ENCODE measurements around the gene MFF. TPM values are rescaled to one million over a fixed set of nuclear protein-coding genes. Genes with fewer than 3 reads are reported as not detected.
"Not testable (repeated sequence)": the region's sequence is repeated elsewhere in the genome, so short reads cannot be mapped to it uniquely, and the experiment has no call there.

MFF gene
- total RNA-seq, 1 experiment from 2014 or later = 256 TPM

- H3K36me3 ChIP-seq, DNase-seq, H3K27me3 ChIP-seq, H3K4me3 ChIP-seq, H3K9me3 ChIP-seq: not testable (repeated sequence)
These were observed 62.5 kb downstream of the MFF start, which contains the start of gene SCYGR1 for GRCh38 chr2:227387583-227387982. Gene SCYGR1 (minus strand): TSS chr2:227387949. CDS start chr2:227387949, 0 bp downstream.

DNA sequence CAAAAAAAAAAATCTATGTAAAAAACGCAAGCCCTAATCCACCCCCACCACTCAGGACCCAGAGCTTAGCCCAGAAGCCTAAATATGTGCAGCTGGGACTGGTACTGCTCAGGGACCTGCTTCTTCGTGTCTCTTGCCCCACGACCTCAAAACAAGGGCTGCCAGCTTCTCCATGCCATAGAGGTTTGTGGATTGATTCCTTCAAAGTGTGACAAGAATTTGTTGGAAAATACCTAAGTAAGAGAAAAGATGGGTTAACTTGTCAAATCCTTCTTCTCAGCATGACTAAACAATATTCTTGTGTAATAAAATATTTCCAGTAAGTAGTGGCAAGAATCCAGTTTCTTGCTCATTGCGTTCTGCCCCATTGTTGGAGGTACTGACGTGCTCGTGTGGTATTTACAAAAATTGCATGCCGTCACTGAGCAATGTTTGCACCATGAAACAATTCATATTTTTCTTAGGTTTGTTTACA is 63.5 kb downstream of the MFF start:
- peak; percentile 71 for DNase-seq
- Histone ChIP-seq H3K27me3 (no peaks in the 10 kb centered on the region), H3K36me3 (no peaks in the 10 kb centered on the region), H3K9me3 (0 out of 2 replicates have a peak, but pooled peaks cover 2% of the 10 kb centered on the region), H3K4me3 (no peak overlapping the region)

GRCh38 chr2:227389231-227389630 is 64.2 kb downstream of the MFF start:
- no peaks in the 10 kb centered on the region for H3K27me3 ChIP-seq
- no peaks in the 10 kb centered on the region for H3K36me3 ChIP-seq
- H3K9me3 ChIP-seq = 0 out of 2 replicates have a peak, but pooled peaks cover 2% of the 10 kb centered on the region
- DNase-seq = no peak
- no peak overlapping the region for H3K4me3 ChIP-seq

- Histone ChIP-seq H3K27me3 (no peaks in the 10 kb centered on the region), H3K9me3 (0 out of 2 replicates have a peak, but pooled peaks cover 2% of the 10 kb centered on the region), H3K4me3 (no peak overlapping the region)
These were observed 64.6 kb downstream of the MFF start for GRCh38 chr2:227389661-227390060.

GRCh38 chr2:227390468-227391256 is 65.6 kb downstream of the MFF start:
- no peak for DNase-seq
- Histone ChIP-seq H3K9me3 (0 out of 2 replicates have a peak, but pooled peaks cover 2% of the 10 kb centered on the region), H3K27me3 (no peaks in the 10 kb centered on the region), H3K4me3 (no peak overlapping the region), H3K36me3 (no peaks in the 10 kb centered on the region)

More at GRCh38 chr2:227389661-227390060, 64.6 kb downstream of the MFF start:
- DNase-seq = no peak
- no peaks in the 10 kb centered on the region for H3K36me3 ChIP-seq

- H3K36me3 ChIP-seq = no peaks in the 10 kb centered on the region
- H3K4me3 ChIP-seq = no peak overlapping the region
- no peaks in the 10 kb centered on the region for H3K27me3 ChIP-seq
- H3K9me3 ChIP-seq = no peaks in the 10 kb centered on the region
- DNase-seq = no peak
These were observed 69.3 kb downstream of the MFF start for GRCh38 chr2:227394401-227394800.

- no peaks in the 10 kb centered on the region for H3K27me3 ChIP-seq
- no peak for DNase-seq
- H3K36me3 ChIP-seq = no peaks in the 10 kb centered on the region
- H3K9me3 ChIP-seq = no peaks in the 10 kb centered on the region
- no peak overlapping the region for H3K4me3 ChIP-seq
These were observed 70.5 kb downstream of the MFF start for GRCh38 chr2:227395556-227395955.

GRCh38 chr2:227397562-227397961 is 72.5 kb downstream of the MFF start:
- H3K4me3 ChIP-seq = no peak overlapping the region
- no peaks in the 10 kb centered on the region for H3K9me3 ChIP-seq
- DNase-seq = no peak
- no peaks in the 10 kb centered on the region for H3K27me3 ChIP-seq
- H3K36me3 ChIP-seq = no peaks in the 10 kb centered on the region

DNA sequence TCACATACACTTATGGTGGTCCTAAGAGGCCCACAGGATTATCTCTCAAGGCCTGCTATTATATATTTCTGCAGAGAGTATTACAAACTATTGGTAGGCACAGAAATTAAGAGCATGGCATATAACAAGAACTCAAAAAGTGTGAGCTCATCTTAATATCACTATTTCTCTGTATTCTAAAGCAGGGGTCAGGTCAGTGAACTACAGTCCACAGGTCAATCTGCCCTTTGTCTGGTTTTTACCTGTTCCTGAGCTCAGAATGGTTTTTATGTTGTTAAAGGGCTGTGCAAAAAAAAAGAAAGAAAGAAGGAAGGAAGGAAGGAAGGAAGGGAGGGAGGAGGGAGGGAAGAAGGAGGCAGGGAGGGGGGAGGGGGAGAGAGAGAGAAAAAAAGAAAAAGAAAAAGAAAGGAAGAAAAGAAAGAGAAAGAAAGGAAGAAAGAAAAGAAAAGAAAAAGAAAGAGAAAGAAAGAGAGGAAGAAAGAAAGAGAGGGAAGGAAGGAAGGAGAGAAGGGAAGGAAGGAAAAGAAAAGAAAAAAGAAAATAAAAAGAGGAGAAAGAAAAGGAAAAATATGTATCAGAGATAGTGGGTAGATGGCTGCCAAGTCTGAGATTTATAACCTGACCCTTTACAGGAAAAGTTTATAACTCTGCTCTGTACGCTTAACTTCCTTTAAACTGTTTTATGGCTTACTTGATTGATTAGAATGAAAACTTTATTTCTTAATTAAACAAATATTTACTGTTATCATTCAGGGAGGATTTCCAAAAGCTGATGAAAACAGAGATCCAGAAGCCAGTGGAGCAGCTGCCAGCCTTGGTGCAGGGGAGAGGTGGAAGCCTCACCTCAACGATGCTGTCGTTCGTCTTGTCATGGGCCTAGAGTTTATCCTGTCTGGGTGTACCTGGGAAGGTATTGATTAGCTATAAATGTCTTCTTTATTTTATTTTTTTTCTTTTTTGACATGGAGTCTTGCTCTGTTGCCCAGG is 73.9 kb downstream of the MFF start:
- DNase-seq = no peak
- Histone ChIP-seq H3K27me3 (no peaks in the 10 kb centered on the region), H3K36me3 (no peaks in the 10 kb centered on the region)

DNA sequence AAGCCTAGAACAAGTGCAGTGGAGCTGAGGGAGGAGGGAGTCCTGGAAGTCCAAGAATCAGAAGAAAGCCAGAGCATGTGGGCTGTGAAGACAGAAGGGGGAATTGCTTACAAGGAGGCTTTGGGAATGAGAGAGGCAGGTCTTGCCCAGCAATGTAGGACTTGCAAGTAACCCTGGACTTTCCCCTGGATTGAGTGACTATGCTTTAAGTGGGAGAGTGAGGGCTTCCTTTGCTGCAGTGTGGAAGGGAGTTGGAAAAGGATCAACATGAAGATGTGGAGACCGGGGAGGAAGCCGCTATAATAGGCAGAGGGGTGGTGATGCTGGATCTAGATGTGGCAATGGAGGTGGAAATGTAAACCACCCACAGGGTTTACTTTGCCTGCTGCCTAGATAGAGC is 76.5 kb downstream of the MFF start:
- Histone ChIP-seq H3K9me3 (no peaks in the 10 kb centered on the region), H3K36me3 (no peaks in the 10 kb centered on the region), H3K4me3 (no peak overlapping the region), H3K27me3 (no peaks in the 10 kb centered on the region)
- DNase-seq = no peak

More for the DNA sequence above, 73.9 kb downstream of the MFF start:
- no peak overlapping the region for H3K4me3 ChIP-seq
- no peaks in the 10 kb centered on the region for H3K9me3 ChIP-seq

DNA sequence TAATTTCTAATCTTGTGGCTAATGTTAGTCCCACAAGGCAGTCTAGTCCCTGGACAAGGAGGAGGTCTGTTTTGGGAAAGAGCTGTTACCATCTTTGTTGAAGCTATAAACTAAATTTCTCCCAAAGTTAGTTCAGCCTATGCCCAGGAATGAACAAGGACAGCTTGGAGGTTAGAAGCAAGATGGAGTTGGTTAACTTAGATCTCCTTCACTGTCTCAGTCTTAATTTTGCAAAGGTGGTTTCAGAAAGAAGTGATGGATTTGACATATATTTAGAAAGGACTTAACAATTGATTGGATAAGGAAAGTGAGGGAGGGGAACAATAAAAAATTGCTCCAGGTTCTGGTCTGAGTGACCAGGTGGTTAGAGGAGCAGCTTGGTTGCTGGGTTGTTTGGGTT is 77.3 kb downstream of the MFF start:
- Histone ChIP-seq H3K36me3 (no peaks in the 10 kb centered on the region), H3K4me3 (no peak overlapping the region), H3K27me3 (no peaks in the 10 kb centered on the region), H3K9me3 (no peaks in the 10 kb centered on the region)
- no peak for DNase-seq

DNA sequence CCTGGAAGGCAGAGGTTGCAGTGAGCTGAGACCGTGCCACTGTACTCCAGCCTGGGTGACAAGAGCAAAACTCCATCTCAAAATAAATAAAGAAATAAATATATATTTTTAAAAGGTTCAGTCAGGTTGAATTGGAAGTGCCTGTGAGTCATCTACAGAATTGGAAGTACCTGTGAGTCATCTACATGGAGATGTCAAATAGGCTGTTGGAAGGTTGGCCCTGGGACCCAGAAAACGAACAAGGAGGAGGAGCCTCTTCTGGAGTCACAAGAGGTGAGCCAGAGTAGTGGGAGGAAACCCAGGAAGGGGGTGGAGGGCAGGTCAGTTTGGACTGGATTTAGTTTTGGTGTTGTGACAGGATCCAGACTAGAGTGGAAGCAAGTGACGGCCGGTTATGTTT is 77.9 kb downstream of the MFF start:
- Histone ChIP-seq H3K36me3 (no peaks in the 10 kb centered on the region), H3K27me3 (no peaks in the 10 kb centered on the region), H3K4me3 (no peak overlapping the region), H3K9me3 (no peaks in the 10 kb centered on the region)
- peak; percentile 28 for DNase-seq

DNA sequence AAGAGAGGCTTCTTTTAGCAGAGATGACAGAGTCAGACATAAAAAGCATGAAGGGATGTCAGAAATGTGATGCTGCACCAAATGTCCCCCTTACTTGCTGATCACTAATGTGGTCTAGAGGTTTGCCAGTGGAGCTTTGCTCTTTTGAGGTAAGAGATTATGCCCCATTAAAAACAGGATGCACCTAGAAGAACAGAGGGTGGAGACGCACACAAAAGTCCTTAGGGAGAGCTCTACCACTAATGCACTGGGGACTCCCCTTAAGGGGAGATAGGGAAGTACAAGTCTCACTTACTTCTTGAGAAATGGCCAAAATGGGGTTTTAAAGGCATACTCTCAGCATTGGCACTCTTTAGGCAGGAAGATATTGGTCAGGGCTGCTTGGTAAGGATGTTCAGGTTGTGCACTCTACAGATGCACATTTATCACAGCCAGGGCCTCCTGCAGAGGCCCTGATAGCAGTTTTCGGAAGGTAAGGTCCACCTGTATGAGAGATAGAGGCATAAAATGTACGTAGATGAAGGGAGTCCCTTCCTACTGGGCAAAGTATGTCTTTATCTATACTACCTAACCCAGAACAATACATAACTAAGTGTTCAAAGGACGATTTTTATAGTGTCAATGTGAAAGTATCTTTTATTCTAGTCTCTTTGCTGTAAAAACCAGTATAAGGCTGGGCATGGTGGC is 79.7 kb downstream of the MFF start:
- Histone ChIP-seq H3K27me3 (no peaks in the 10 kb centered on the region), H3K4me3 (no peak overlapping the region), H3K36me3 (no peaks in the 10 kb centered on the region), H3K9me3 (no peaks in the 10 kb centered on the region)
- no peak for DNase-seq

- Histone ChIP-seq H3K4me3 (no peak overlapping the region), H3K36me3 (no peaks in the 10 kb centered on the region), H3K9me3 (no peaks in the 10 kb centered on the region), H3K27me3 (no peaks in the 10 kb centered on the region)
- DNase-seq = peak; percentile 89
These were observed 81.4 kb downstream of the MFF start for GRCh38 chr2:227406177-227407031.
